IPS-NIHi11 (cell line): ENCODE measurements around the gene HRK.

Source experiments
- DNase-seq: peaks from one replicate; pipeline ENCODE4 v3.0.0; 2012; ENCODE audit warnings: mixed read lengths, low spot score

Gene HRK

DNA sequence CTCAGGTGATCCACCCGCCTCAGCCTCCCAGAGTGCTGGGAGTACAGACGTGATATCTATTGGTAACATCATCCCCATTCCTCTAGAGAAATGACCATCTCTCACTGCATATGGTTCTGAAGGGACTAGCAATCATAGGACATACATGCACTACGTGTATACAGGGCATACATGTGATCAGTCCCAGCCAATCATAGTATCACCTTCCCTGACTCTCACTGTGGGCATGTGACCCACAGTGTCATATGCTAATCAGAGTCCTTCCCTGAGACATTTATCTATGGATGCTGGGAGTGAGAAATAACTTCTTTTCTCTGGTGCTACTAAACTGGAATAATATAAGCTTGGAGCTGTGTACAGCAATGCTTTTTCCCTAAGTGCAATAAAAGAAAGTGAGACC, 17.4 kb upstream of the HRK start:
- no peak for DNase-seq

DNA sequence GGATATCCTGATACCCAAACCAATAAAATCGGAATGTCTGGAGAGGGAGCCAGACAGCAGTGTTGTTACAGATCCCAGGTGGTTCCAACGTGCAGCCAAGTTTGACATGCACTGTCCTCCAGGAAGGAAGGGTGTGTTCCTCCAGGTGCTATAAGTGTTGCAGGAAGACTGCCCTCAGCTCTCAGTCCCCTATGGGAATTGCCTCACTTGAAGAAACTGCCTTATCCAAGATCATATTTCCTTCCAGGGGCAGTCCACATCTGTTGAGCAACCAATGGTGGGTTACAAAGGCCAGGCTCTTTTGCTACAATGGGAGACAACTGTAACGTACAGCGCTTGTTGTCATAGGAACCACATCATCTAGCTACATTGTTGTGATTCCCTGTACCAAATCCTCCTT, 16.2 kb upstream of the HRK start:
- DNase-seq = no peak

DNA sequence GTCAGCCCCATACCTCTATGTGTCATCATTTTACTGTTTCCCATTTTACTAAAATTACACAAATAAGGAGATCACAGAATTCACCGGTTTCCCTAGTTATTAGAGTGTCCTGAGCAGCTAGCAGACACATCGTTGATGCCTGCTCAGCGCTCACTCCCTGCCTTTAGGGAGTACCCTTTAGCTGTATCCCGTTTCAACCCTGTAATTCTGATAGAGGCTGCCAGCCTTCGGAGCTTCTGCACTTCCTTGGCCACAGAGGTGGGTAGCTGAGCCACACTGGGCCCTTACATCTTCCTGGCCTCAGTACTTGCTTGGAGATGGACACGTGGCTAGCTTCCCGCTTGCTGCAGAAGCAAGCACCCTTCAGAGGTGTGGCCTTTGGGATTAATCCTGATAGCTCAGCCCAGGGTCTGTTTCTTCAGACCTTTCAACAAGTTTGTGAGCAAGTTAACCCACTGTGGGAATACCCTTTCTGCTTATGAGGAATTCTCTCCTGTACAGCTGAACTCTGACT, 15.2 kb upstream of the HRK start:
- no peak for DNase-seq

DNA sequence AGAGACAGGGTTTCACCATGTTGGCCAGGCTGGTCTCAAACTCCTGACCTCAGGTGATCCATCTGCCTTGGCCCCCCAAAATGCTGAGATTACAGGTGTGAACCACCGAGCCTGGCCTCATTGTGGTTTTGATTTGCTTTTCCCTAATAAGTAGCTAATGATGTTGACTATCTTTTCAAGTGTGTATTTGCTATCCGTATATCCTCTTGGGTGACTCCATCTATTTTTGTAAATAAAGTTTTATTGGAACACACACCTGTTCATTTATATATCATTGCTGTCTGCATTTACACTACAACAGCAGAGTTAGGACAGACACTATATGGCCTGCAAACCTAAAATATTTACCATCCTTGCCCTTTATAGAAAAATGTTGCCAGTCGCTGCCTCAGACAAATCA, 13.7 kb upstream of the HRK start:
- no peak for DNase-seq

DNA sequence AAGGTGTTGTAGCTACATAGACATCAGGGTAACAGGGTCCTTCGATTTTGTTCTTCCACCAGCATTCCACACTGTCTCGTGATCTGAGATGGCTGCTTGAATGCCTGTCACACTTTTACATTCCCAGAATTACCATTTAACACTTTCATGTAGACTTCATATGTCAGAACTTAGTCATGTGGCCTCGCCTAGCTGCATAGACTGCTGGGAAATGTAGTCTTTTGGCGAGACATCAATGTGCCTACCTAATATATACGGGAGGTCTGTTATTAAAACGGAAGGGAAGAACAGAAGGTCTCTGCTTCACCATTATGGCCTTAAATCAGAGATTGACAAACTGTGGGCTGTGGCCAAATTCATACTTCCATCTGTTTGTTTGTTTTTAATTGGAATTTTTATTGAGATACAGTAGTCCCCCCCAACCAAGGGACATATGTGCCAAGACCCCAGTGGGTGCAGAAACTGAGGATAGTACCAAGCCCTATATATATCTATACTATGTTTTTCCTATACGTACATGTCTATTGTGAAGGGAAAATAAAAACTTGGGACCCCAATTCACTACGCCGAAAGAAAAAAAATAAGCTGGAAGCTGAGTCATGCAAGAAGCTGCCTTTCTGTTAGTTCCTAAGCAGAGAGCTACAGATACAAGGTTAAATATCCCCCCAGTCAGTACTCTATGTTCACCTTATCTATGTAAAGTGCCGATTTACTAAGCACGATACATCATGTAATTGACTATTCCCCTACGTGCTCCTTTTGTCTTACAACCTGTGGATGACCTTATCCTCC, 11.3 kb upstream of the HRK start:
- no peak for DNase-seq

DNA sequence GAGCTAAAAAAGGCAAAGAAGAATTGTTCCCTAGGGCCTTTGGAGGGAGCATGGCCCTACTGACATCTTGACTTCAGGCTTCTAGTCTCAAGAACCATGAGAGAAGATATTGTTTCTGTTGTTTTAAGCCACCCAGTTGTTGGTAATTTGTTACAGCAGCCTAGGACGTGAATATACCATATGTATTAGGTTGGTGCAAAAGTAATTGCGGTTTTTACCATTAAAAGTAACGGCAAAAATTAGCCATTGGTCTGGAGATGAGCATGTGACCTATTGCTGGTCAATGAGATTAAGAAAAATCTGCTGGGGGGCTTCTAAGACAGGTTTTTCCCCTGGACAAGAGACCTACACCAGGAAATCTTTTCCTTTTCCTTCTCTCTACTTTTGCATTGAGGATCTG, 9.8 kb upstream of the HRK start:
- DNase-seq = no peak

DNA sequence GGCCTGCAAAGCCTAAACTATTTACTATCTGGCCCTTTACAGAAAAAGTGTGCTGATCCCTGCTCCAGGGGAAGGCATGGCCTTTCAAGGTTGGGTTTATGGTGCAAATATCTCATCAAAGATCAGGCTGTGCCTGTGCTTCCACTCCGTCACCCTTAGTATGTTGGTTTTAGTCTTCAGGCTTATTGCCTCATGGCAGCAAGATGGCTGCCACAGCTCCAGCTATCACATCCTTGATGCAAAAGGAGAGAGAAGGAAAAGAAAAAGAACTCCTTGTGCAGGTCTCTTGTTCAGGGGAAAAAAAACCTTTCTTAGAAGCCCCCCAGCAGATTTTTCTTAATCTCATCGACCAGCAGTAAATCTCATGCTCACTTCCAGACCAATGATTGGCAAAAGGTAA, 9.1 kb upstream of the HRK start:
- no peak for DNase-seq

DNA sequence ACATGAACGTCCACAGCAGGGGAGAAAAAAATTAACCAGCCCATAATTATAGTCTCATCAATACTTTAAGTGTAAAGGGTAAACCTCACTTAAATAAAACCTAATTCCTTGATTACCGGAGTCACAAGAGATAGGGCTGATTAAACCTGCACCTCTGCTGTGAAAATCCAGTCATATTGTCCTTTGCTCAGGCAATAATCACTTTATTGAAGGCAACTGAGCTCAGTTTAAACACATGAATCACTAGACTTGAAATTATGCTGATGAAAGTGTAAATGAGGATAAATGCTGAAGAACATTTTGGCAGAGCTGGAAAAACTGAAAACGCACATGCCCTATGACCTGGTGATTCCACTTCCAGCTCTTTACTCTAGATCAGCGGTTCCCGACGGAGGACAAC, 6.7 kb upstream of the HRK start:
- no peak for DNase-seq

DNA sequence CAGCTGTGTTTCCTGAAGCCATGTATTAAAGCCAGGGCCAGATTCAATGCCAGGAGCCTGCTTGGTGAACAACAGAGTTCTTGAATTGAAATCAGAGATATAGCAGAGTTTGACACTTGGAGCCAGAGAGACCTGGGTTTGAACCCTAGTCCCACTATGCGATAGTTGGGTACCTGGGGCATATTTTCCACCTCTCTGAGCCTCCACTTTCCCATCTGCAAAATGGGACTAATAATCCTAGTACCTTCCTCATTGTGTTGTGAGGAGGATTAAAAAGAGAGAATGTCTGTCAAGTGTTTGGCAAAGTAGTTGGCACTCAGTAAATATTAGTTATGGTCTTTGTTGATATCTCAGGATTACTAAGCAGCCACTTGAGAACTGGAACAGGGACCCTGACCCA, 6.0 kb upstream of the HRK start:
- no peak for DNase-seq

DNA sequence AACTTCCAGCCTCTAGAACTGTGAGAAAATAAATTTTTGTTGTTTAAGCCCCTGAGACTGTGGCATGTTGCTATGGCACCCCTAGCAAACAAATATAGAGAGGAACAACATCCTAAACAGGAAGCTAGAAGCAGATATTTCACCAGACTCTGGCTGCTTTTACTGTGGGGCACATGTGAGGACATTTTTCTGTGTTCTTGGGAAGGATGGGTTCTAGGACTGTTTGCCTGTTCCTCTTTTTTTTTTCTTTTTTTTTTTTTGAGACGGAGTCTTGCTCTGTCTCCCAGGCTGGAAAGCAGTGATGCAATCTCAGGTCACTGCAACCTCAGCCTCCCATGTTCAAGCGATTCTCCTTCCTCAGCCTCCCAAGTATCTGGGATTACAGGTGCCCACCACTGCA, 4.2 kb upstream of the HRK start:
- no peak for DNase-seq

DNA sequence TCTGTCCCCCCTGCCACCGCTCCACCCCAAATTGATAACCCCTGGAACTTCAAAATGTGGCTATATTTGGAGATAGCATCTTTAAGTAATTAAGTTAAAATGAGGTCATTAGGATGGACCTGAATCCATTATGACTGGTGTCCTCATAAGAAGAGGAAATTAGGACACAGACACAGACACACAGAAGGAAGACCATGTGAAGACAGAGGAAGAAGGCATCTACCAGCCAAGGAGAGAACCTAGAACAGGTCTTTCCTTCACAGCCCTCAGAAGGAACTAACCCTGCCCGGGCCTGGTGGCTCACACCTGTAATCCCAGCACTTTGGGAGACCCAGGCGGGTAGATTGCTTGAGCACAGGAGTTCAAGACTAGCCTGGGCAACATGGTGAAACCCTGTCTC, 3.6 kb upstream of the HRK start:
- DNase-seq = no peak

DNA sequence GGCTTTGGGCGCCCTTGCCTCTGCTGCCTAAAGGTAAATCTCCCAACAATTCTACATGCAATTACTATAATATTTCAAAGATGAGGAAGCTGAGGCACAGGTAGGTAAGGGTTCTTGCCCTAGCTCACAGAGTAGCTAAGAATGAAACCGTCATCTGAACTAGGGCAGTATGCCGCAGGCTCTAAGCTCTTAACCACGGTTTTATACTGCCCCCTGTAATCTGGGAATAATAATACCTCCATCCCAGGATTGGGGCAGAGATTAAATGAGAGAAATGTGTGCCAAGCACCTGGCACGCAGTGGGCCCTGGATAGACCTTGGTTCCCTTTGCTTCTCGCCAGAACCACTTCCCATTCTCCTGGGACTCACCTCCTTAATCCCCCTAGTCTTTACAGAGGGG, 1.5 kb upstream of the HRK start:
- no peak for DNase-seq

DNA sequence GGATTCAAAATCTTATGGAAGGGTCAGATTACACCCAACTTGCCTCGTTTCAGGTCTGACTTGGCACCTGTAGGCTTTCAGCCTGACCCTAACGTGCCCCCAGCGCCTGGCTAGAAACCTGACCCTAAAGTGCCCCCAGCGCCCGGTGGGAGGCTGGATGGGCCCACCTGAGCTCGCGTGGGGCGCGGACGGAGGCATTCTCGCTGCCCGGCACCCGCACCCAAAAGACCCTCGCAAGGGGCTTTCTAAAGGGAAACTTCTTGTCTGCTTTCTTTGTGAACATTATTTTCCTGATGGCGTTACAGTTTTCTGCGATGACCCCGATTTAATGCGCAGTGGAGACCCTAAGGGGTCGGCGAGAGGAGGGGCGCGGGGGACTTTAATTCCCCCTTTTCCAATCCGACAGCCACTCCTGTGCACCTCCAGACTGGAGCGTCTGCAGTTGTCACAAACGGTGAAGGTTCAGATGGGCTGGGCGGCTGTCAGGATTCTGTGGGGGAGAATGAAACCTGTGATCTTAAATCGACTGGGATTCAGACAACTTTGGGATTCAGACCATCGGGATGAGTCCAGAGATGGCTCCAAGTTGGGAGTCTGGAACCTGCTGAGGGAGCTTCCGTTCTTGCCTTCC, 751 bp upstream of the HRK start:
- no peak for DNase-seq

DNA sequence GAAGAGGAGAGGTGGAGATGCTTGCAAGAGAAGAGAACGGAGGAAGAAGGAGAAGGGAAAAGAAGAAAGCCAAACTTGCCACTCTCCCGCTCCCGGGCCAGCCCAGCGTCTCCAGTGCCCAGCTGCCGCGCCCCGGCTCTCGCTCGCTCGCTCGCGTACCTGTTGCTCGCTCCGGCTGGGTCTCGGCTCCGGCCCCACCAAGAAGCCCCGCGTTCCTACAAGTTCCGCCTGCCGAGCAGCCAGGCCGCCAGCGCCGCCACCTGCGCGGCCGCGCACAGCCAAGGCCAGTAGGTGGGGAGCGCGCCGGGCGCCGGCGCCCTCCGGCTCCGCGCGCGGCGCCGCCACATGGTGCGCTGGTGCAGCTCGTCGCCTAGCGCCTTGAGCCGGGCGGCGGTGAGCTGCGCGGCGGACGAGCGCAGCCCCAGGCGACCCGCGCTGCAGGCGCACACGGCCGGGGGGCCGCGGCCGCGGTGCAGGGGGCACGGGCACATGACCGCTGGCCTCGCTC, 370 bp downstream of the HRK start:
- DNase-seq = no peak

DNA sequence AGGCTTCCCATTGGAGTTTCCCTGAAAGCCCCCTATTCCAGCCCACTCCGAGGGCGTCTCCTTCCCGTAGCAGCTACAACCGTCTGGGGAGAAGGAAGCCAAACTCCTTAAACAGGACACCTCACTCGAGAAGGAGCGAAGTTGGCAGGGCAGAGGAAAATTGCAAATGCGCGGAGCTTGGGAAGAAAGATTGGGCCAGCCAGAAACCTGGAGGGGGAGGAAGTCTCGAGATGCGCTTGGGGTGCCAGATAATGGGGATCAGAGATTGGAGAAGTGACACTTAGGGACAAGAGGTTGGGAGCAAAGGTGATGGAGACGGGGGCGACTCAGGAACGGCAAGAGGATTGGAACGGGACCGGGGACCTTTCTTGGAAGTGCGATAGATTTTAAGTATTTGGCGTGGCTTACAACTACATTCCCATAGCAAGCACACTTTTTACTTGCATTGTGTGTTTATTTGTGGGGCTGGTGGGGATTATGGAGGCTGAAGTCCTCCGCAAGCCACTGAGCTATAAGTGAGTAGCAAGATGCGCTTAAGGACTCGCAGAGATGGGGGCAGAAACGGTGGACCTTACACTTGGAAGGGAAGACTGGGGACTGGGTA, 926 bp downstream of the HRK start:
- no peak for DNase-seq

DNA sequence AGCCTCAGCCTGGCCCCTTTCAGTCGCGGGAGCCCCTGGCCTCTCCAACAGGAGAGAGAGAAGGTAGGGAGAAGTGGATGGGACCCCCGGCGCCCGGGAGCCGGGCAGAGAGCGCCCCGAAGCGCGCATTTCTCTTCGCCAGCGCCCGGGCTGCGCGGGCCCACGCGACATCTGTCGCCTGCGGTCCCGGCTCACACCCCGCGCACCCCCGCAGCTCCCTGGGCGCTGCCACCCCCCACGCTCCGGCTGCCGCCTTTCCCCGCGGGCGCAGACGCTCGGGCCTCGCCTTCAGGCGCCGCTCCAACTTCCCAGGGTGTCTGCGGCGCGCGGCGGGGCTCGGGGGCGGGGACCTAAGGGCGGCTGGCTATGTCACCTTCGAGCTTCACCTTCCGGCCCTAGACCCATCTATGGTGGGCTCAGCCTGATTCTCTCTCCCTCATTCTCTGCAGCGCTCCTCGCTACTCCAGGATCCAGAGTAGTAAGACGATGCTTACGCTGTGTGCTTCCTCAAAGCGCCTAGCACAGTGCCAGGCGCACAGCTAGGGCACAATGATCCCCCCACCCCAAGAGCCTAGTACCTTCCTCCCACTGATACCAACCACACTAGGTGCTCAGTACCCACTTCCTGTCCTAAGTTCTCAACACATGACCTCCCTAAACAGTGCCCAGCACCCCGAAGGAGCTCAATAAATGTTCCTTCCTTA, 1.6 kb downstream of the HRK start:
- no peak for DNase-seq

DNA sequence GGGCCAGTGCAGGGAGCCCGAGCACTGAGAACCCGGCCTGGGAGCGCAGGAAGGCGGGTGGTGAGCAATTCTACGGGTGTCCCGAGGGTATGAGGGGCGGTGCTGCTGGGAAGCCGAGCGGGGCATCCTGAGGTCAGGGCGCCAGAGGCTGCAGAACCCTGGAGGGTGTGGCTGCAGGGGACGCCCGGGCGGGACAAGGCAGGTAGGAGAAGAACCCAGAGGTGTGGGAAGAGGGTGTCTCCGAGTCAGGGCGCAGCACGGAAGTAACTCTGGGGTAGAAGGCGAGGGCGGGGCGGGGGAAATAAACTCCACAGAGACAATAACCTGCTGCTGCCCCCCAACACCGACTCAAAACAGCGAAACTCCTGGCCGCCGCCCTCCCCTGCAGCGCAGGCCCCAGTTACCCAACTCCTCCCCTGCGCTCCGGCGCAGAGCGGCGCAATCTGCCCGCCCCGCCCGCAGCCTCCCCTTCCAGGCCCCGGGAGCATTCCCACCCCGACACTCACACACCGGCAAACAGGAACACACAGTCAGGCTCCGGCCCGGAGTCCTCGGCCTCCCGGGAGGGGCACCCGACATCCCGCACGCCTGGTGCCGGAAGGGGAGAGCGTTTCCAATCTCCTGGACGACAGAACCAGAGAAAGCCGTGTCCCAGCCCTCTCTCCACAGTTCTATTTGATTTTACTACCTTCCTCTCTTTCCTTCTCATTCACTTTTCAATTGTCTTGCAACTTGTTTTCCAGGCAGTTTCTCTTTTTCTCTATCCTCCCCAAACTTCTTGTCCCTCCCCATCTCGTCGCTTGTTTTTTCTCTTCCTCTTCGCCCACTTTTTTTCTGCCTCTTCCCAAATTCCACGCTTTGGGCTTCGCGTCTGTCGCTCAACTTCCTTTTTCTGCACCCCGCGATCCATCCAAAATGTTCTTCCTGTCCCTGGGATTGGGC, 2.4 kb downstream of the HRK start:
- DNase-seq = peak; percentile 60

DNA sequence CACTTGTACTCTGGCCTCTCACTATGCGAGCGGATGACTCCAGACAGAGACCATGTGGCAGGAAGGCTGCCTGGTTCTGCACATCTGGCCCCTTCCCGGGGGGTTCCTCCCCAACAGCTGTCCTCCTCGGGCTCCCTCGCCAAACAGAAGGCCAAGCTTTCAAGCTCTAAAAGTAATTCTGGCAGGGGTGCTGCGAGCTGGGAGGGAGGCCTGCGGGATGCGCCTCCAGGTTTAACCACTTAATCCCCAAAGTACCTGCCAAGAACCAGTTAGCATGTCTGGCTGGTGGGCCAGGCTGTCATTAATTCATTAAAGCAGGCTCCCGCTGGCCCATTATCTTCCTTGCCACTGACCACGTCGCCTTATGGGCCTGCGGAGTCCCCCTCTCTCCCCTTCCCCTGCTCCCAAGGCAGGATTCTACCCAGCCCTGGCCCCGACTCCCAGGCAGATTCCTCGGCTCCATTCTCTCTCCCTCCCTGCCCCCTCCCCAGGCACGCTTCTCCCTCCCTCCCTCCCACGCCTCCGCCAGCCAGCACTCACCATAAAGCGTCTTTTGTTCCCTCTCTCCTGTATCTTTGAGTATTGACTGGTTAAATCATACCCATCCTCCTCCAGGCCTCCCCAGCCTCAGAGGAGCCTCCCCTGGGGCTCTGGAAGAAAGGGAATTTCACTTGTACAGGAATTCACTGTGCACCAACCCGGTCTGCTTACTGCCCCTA, 4.9 kb downstream of the HRK start:
- peak; percentile 58 for DNase-seq

DNA sequence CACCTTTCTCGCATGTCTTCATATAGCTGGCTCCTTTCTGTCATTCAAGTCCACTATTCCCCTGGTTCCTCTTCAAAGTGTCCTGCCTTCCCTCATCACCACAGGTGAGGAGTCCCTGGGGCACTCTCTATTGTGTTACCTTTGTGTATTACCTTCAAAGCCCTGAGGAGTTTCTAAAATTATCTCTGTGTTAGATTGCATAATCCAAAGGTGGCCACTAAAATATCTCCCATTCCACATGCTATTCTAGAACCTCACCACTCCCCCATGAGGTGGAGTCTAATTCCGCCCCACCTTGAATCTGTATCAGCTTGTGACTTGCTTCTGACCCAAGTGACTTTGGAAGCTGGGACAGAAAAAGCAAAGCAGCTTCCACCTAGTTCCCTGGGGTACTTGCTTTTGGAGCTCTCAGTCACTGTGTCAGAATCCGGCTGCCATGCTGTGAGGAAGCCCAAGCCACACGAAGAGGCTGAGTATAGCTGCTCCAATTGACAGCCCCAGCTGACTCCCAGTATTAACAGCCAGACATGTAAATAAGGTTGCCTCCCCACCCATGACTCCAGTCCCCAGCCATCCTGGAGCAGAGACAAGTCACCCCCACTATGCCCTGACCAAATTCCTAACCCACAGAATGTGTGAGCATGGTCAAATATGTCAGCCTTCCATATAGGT, 6.8 kb downstream of the HRK start:
- no peak for DNase-seq

DNA sequence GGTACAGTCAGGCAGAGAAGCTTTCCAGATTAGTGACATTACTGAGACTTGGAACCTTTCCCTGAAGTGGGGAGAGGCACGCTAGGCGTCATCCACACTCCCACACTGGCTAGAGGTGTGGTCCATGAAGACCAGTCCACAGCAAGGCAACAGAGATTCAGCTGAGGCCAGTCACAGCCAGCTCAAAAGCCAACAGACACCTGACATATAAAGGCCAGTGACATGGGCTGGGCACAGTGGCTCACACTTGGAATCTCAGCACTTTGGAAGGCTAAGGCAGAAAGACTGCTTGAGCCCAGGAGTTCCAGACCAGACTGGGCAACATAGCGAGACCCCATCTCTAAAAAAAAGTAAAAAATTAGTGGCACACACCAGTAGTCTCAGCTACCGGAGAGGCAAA, 10.9 kb downstream of the HRK start:
- no peak for DNase-seq
